Measurements from ENCODE around the gene EOLA1.
"Not testable (repeated sequence)": the region's sequence is repeated elsewhere in the genome, so short reads cannot be mapped to it uniquely, and the experiment has no call there.

EOLA1 gene

DNA sequence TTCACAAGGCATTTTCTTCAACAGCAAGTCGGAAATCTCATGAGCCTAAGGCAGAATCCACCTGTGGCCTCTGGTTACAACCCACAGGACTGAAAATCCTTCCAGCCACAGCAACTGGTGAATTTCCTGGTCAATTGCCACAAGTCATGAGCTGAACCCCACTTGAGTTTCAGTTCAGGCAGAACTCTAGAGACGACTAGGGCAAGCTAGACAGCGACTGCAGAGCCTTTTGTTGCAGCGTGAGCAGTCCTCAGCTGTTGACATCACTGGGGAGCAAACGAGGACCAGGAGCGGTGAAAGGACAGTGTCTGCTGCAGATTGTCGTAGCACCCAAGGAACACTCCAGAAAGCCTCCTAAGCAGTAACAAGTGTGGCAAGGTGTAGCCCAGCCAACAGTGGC lies 55.1 kb downstream of the EOLA1 start:
- DNase-seq, result not testable (repeated sequence)
